Putamen (tissue), 1 donor: ENCODE results near the gene PSAP.

Source experiments
- DNase-seq: peaks from one replicate; pipeline ENCODE4 v3.0.0-alpha.2; 2016; ENCODE audit warnings: low spot score

Gene PSAP

GRCh38 chr10:71844695-71845094 lies 6.4 kb downstream of the PSAP start:
- no peak for DNase-seq

- DNase-seq: no peak
These were observed 7.0 kb downstream of the PSAP start for GRCh38 chr10:71844084-71844483.

DNA sequence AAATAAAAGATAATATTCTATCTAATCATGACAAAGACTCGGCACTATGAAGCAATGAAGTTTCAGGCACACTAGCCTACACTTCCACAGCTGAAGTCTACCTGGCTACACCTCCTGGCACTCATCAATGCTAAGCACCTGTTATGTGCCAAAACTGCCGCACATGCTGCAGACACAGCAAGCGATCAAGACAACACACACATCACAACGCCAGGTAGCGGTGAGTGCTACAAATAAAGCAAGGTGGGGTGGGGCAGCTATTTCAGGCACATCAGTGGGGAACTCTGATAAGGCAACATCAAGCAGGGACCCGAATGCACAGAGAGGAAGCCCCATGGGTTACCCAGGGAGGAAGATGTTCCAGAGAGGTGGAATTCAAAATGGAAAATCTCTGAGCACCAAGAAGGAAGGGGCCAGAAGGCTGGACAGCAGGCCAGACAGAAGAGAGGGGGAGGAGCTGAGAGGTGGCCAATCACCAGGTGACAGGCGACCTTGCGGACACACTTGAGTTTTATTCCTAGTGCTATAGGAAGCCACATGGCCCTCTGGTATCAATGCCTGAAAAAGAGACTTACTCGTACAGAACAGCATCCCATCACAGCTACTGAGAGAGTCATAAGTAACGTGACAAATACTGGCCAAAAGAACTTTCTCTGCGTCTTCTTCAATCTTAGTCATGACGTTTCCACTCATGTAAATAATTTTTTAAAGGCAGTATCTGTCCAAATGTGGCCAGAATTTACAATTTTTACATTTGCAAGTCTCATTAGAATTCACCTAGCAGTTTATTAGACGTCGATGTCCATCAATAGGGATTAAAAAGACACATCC lies 8.0 kb downstream of the PSAP start:
- DNase-seq: no peak

DNA sequence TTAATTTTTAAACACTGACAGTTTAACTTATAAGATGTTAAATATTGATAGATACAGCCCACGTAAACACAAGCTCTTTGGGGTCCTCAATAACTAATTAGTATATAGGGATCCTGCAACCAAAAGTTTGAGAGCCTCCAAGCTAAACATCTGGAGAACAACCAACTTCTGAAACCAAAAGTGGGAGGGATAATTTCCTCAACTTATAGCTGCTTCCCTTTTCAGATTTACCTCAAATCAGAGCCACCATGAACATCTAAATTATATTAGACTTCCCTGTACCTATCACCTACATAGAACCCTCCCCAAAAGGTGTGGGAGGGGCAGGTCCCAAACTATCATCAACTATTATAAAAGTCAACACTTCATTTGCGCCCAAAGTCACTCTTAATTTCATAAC lies 8.6 kb downstream of the PSAP start:
- DNase-seq: no peak

GRCh38 chr10:71840958-71841335 lies 10.1 kb downstream of the PSAP start:
- DNase-seq: no peak

- DNase-seq: peak; percentile 89
These were observed 10.7 kb downstream of the PSAP start for GRCh38 chr10:71840177-71840957.

DNA sequence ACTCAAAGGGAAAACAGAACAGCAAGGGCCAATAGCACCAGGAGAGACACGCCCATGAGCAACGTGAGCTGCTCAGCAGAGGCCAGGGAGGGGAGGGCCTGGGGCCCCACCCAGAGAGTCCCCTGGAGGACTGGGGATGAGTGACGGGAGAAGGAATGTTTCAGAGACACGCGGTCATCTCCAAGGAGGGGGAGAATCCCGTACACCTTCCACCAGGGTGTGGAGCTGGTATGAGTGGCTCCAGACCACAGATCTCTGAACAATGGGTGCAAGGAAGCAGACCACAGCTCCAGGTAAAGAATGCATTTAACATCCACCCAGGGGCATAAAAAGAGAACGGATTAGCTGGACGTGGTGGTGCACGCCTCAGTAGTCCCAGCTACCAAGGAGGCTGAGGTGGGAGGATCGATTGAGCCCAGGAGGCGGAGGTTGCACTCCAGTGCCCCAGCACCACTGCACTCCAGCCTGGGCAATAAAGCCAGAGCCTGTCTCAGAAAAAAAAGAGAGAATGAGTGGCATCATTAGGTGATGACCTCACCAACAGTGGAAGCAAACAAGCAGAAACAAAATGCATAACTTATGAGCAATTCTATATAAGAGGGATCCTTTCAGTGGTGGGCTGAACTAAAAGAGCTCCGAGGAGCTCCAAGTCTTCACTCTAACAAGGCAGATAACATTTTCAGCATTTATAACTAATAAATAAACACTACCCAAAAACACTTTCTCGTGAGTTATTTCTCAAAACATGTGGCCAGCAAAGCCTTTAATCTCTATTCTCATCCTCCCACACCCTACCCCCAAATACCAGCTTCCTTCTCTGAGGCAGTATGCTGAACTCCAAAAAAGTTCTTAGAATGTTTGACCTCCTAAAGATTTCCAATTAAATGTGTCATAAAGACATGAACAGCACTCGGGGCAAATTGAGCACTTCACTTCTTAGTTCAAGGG lies 12.5 kb downstream of the PSAP start:
- DNase-seq: no peak

DNA sequence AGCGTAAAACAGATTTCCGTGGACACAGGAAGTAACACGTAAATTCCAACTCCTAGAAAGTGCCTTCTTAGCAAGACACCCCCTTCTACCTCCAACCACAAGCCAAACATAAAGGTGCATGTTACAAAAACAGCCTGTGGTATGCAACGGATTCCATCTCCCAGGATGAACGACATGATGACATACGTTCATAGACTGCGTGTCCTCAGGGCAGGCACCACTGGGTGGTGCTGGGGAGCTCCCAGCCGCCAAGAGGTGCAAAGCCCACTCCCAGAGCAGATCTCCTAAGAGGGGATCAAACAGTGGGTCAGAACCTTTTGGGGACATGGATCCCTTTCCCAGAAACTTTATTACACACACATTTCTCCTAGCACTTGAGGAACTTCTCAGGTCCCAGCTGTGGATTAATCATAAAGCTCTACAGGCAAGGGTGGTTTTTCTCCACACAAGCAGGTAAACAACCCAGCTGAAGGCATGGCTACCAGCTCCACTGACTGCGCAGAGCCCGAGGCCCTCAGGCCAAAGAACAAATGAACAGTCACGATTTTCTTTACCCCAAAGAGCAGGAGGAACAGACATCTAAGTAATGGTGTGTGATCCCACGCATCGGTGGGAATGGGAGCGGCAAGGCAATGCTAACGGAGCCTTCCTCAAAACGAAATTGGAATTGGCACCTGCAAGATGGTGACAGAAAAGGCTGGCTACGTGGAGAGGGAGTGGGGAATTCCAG lies 13.8 kb downstream of the PSAP start:
- DNase-seq: no peak

DNA sequence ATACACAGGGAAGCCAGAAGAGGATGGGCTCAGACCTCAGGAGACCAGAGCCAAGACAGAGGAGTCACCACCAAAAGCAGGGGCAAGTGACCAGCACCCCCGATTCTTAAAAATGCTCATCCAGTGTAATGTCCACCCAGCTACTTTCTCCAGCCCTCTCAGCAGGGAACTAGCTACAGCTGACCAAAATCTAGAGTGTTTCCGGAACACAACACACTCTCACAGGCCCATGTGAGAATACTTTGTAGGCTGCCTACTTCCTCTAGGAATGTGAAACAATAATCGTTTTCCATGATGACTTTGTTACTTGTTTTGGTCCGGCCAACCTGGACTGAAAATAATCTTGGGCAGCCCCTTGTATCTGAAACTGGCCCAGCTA lies 14.5 kb downstream of the PSAP start:
- DNase-seq: no peak

GRCh38 chr10:71835671-71836595 lies 15.1 kb downstream of the PSAP start:
- DNase-seq: peak; percentile 92

GRCh38 chr10:71834343-71834674 lies 16.7 kb downstream of the PSAP start:
- DNase-seq: no peak

GRCh38 chr10:71833451-71834342 lies 17.4 kb downstream of the PSAP start:
- no peak for DNase-seq

GRCh38 chr10:71832967-71833366 lies 18.1 kb downstream of the PSAP start:
- DNase-seq: no peak

DNA sequence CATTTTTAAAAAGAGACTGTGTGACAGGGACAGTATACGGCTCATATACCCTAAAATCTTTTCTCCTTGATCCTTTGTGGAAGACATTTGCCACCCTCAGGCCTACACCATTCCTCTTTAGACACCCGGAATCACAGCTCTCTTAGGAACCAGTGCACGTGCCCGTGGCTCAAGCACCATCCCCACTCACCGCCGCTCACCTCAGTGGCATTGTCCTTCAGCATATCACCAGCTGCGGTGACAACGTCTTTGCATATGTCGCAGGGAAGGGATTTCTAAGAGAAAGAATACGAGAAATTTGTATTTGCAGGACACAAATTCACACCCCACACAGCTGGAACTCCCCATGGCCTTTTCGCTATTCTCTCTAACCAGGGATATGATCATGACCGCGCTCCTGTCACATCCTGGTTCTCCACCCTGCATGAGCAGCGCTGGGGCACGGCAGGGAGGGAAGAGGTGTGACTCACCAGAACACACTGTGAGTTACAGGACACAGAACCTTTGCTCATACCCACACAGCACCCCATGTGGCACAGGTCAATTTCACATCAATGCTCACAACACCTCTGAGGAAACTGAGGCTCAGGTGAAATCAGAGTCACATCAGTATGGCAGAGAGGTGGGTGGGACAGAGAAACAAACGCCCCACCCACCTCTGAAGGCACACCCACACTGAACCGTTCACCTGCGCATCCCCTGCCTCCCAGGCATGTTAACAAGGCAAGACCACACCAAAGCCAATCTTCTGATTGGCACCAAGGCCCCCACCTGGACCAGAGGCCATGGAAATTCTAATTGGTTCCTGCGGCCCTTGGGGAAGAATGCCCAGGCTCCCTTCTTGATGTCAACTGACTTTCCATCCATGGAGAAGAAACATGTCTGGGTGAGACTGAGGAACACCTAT lies 19.2 kb downstream of the PSAP start:
- no peak for DNase-seq

- DNase-seq: no peak
These were observed 20.3 kb downstream of the PSAP start for GRCh38 chr10:71830726-71831125.

- no peak for DNase-seq
These were observed 21.2 kb downstream of the PSAP start for GRCh38 chr10:71829896-71830295.

- DNase-seq: no peak
These were observed 21.9 kb downstream of the PSAP start for GRCh38 chr10:71829171-71829570.

DNA sequence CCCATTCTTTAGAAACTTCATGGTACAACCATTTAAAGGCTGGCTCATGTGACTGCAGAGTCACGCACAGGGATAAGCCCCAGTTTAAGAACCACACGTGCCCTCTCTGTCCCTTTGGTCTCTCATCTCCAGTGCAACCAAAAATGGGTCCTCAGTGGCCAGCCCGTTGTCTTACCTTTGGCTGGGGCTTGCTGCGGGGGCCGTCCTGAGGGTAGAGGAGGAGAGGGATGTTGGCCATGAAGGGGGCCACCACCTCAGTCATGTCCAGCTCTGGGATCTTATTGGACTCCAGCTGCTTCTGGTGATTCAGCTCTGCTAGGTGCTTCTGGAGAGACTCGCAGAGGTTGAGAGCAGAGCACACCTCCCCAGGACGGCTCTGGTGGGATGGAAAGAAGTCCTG lies 22.3 kb downstream of the PSAP start:
- DNase-seq: no peak

GRCh38 chr10:71827852-71828251 lies 23.2 kb downstream of the PSAP start:
- DNase-seq: no peak
